H1 (cell line): ENCODE results near the gene ZNF521. TPM values are rescaled to one million over a fixed set of nuclear protein-coding genes. Genes with fewer than 3 reads are reported as not detected.
"Not testable (repeated sequence)": the region's sequence is repeated elsewhere in the genome, so short reads cannot be mapped to it uniquely, and the experiment has no call there.

ENCODE experiments used
- CTCF ChIA-PET: fragments of 300-600 bp; sonication (Branson Sonifier 250); formaldehyde crosslinking; loops from one replicate; lab custom pipeline; 2021; ENCODE audit not compliant: partially characterized antibody; lab: Charles Lee
- POLR2A ChIA-PET: fragments of 300-600 bp; sonication (Branson Sonifier 250); formaldehyde crosslinking; loops from one replicate; lab custom pipeline; 2021; ENCODE audit warnings: inconsistent platforms; ENCODE audit not compliant: partially characterized antibody; lab: Charles Lee
- DNase-seq, 2 experiments: peaks; one replicate each; pipeline versions ENCODE4 v3.0.0 to v3.0.0-alpha.2; 2010 to 2022; ENCODE audit warnings: low spot score in 2 of 2, low read depth in 1 of 2, mixed read lengths in 1 of 2
- FAIRE-seq: peaks from 2 replicates; lab custom pipeline; 2011; peaks lifted over from hg19 to GRCh38; lab: Jason Lieb, UNC
- H2AFZ ChIP-seq: 2 replicates; pipeline ENCODE4 v1.8.1; 2012; ENCODE audit warnings: low read length, inconsistent platforms
- H2AK5ac ChIP-seq: 2 replicates; pipeline ENCODE4 v1.6.1; 2013; ENCODE audit warnings: low read depth, low read length
- H2BK120ac ChIP-seq: replicated peaks from 2 replicates; pipeline ENCODE3; 2013; ENCODE audit warnings: low read depth, low read length, inconsistent platforms
- H2BK12ac ChIP-seq: 2 replicates; pipeline ENCODE4 v1.6.1; 2013; ENCODE audit warnings: low read depth, low read length
- H2BK15ac ChIP-seq: 2 replicates; pipeline ENCODE4 v1.6.1; 2013; ENCODE audit warnings: low read length
- H2BK20ac ChIP-seq: 2 replicates; pipeline ENCODE4 v1.6.1; 2013; ENCODE audit warnings: low read length
- H2BK5ac ChIP-seq: 2 replicates; pipeline ENCODE4 v1.6.1; 2013; ENCODE audit warnings: low read depth, low read length
- H3K14ac ChIP-seq: 2 replicates; pipeline ENCODE4 v1.6.1; 2013; ENCODE audit warnings: inconsistent platforms; ENCODE audit not compliant: insufficient read length
- H3K18ac ChIP-seq: 2 replicates; pipeline ENCODE4 v1.6.1; 2013; ENCODE audit warnings: low read length; ENCODE audit errors: extremely low read depth
- H3K23ac ChIP-seq: 2 replicates; pipeline ENCODE4 v1.6.1; 2013; ENCODE audit warnings: inconsistent platforms; ENCODE audit not compliant: insufficient read length
- H3K23me2 ChIP-seq: 2 replicates; pipeline ENCODE4 v1.6.1; 2013; ENCODE audit warnings: low read depth, low read length
- H3K27ac ChIP-seq: 2 replicates; pipeline ENCODE4 v1.6.1; 2011; ENCODE audit warnings: low read depth, low read length, inconsistent platforms
- H3K27me3 ChIP-seq, 4 experiments: replicated peaks in 1 of 4; 1 replicate in 1 of 4; 2 replicates in 3 of 4; pipeline versions ENCODE4 v1.6.1 to v1.8.1; 2011 to 2013; ENCODE audit warnings: low read length in 3 of 4, mild to moderate bottlenecking in 3 of 4, inconsistent platforms in 2 of 4, mixed read lengths in 2 of 4, moderate library complexity in 1 of 4; ENCODE audit not compliant: control insufficient read depth in 3 of 4, insufficient read depth in 3 of 4; ENCODE audit errors: extremely low read depth in 1 of 4
- H3K36me3 ChIP-seq, 4 experiments: 2 replicates each; pipeline versions ENCODE4 v1.6.1 to v1.8.1; 2011 to 2013; ENCODE audit warnings: mild to moderate bottlenecking in 4 of 4, low read length in 3 of 4, moderate library complexity in 2 of 4, control low read depth in 1 of 4, inconsistent platforms in 1 of 4; ENCODE audit not compliant: insufficient read depth in 4 of 4, control insufficient read depth in 2 of 4
- H3K4ac ChIP-seq: replicated peaks from 2 replicates; pipeline ENCODE3; 2013; ENCODE audit warnings: low read length, low read depth, mixed read lengths, inconsistent platforms; ENCODE audit not compliant: insufficient read length
- H3K4me1 ChIP-seq, 4 experiments: replicated peaks in 1 of 4; 1 replicate in 1 of 4; 2 replicates in 3 of 4; pipeline versions ENCODE4 v1.6.1 to v1.8.1; 2011 to 2013; ENCODE audit warnings: low read length in 3 of 4, inconsistent platforms in 2 of 4, mixed read lengths in 1 of 4; ENCODE audit not compliant: insufficient read depth in 4 of 4, control insufficient read depth in 3 of 4
- H3K4me2 ChIP-seq, 2 experiments: 2 replicates each; pipeline versions ENCODE4 v1.6.1 to v1.8.1; 2011 to 2013; ENCODE audit warnings: low read depth in 2 of 2, low read length in 2 of 2, control low read depth in 1 of 2, inconsistent platforms in 1 of 2, mild to moderate bottlenecking in 1 of 2; ENCODE audit not compliant: insufficient read depth in 1 of 2
- H3K4me3 ChIP-seq, 4 experiments: fragments of 200-600, 300-600 bp in 1 of 4; sonication (generic), shearing (Covaris generic), sonication (Bioruptor Twin) in 1 of 4; 2 replicates each; pipeline versions ENCODE4 v1.5.1 to v1.8.1; 2011 to 2016; ENCODE audit warnings: low read length in 4 of 4, low read depth in 3 of 4, control low read depth in 2 of 4, inconsistent platforms in 2 of 4, mild to moderate bottlenecking in 2 of 4, mixed read lengths in 1 of 4, moderate library complexity in 1 of 4; ENCODE audit not compliant: insufficient read depth in 2 of 4; ENCODE audit errors: extremely low read depth in 1 of 4
- H3K56ac ChIP-seq: replicated peaks from 2 replicates; pipeline ENCODE3; 2013; ENCODE audit warnings: low read depth, mild to moderate bottlenecking, mixed read lengths, low read length, inconsistent platforms; ENCODE audit not compliant: insufficient read length
- H3K79me1 ChIP-seq: 2 replicates; pipeline ENCODE4 v1.6.1; 2013; ENCODE audit warnings: low read depth, low read length, control low read depth
- H3K79me2 ChIP-seq, 2 experiments: 2 replicates each; pipeline versions ENCODE4 v1.6.1 to v1.8.1; 2012 to 2013; ENCODE audit warnings: low read length in 2 of 2, mild to moderate bottlenecking in 2 of 2, inconsistent platforms in 1 of 2; ENCODE audit not compliant: insufficient read depth in 2 of 2, control insufficient read depth in 1 of 2
- H3K9ac ChIP-seq, 4 experiments: replicated peaks in 1 of 4; 1 replicate in 1 of 4; 2 replicates in 3 of 4; pipeline versions ENCODE4 v1.6.1 to v1.8.1; 2011 to 2013; ENCODE audit warnings: low read depth in 3 of 4, low read length in 3 of 4, control low read depth in 2 of 4, mild to moderate bottlenecking in 2 of 4, moderate library complexity in 2 of 4, inconsistent platforms in 1 of 4; ENCODE audit errors: extremely low read depth in 1 of 4
- H3K9me3 ChIP-seq, 2 experiments: 2 replicates each; pipeline versions ENCODE4 v1.6.1 to v1.8.1; 2012 to 2013; ENCODE audit warnings: mild to moderate bottlenecking in 2 of 2, moderate library complexity in 2 of 2, control low read depth in 1 of 2, inconsistent platforms in 1 of 2, low read depth in 1 of 2, low read length in 1 of 2, mixed read lengths in 1 of 2; ENCODE audit not compliant: insufficient read depth in 2 of 2
- H4K20me1 ChIP-seq, 2 experiments: replicated peaks in 1 of 2; 2 replicates each; pipeline versions ENCODE3 to v1.8.1; 2011 to 2013; ENCODE audit warnings: inconsistent platforms in 2 of 2, low read length in 2 of 2, mild to moderate bottlenecking in 1 of 2; ENCODE audit not compliant: insufficient read depth in 2 of 2, control insufficient read depth in 1 of 2
- H4K5ac ChIP-seq: 2 replicates; pipeline ENCODE4 v1.6.1; 2013; ENCODE audit warnings: low read length, low read depth, mixed read lengths, inconsistent platforms; ENCODE audit not compliant: insufficient read length
- H4K8ac ChIP-seq: 2 replicates; pipeline ENCODE4 v1.8.0; 2013; ENCODE audit warnings: mild to moderate bottlenecking, moderate library complexity, low read length, inconsistent platforms; ENCODE audit not compliant: insufficient read depth; ENCODE audit errors: extremely low read depth
- H4K91ac ChIP-seq: replicated peaks from 2 replicates; pipeline ENCODE3; 2013; ENCODE audit warnings: low read length, mixed read lengths, inconsistent platforms; ENCODE audit not compliant: insufficient read length
- WGBS, 2 experiments: shearing (Covaris generic) in 1 of 2; methylation state at CpG; one replicate each; pipeline versions ENCODE4 v1.1.6 to v1.1.7; 2013 to 2015; ENCODE audit warnings: low lambda C conversion rate in 2 of 2, mixed read lengths in 2 of 2, inconsistent platforms in 1 of 2, low coverage in 1 of 2, missing lambda C conversion rate in 1 of 2; ENCODE audit not compliant: insufficient replicate concordance in 2 of 2, insufficient coverage in 1 of 2, insufficient read length in 1 of 2; ENCODE audit errors: extremely low coverage in 1 of 2, missing lambda C conversion rate in 1 of 2; 5-methylcytosine and 5-hydroxymethylcytosine counted together
- polyA plus RNA-seq, 7 experiments: library from polyadenylated mRNA; depleted of rRNA in 3 of 7; stranded (reverse) in 5 of 7; unstranded in 2 of 7; fragments of >200 nt in 5 of 7; fragments of 200-250 nt in 2 of 7; gene quantifications; 1 replicate in 5 of 7; 2 replicates in 1 of 7; 4 replicates in 1 of 7; pipeline versions ENCODE4 v1.2.1 to v1.2.3, GENCODE V29; 2011 to 2013; ENCODE audit warnings: missing spikeins in 2 of 7, mixed read lengths in 2 of 7
- total RNA-seq: library from RNA; stranded (reverse); fragmentation: NEBNext Ultra II Directional; extraction: Animal tissue kit (Norgen Biotek cat#: 25700); gene quantifications from 2 replicates; pipeline ENCODE4 v1.2.1, GENCODE V29; 2021

The ZNF521 gene
- total and polyA plus RNA-seq, 2 of the 8 experiments (the other 6 are each of a cell fraction or from before 2014, with no cell fraction given): 9.5 to 15.8 TPM

GRCh38 chr18:25033175-25033574 lies 318.8 kb downstream of the ZNF521 start:
- H3K9me3 ChIP-seq, H3K36me3 ChIP-seq, H2AFZ ChIP-seq, H2BK120ac ChIP-seq, H3K79me2 ChIP-seq, H3K14ac ChIP-seq, H3K4me2 ChIP-seq, H3K4me1 ChIP-seq, H2BK20ac ChIP-seq, H4K8ac ChIP-seq, H4K91ac ChIP-seq, CTCF ChIA-PET, H3K56ac ChIP-seq, H2AK5ac ChIP-seq, H3K4ac ChIP-seq, H3K23ac ChIP-seq, H3K9ac ChIP-seq, H4K5ac ChIP-seq, H3K23me2 ChIP-seq, H3K79me1 ChIP-seq, DNase-seq, H3K27ac ChIP-seq, FAIRE-seq, H3K4me3 ChIP-seq, H2BK12ac ChIP-seq, H3K18ac ChIP-seq, POLR2A ChIA-PET, H4K20me1 ChIP-seq, H3K27me3 ChIP-seq, H2BK5ac ChIP-seq, H2BK15ac ChIP-seq: not testable (repeated sequence)
- WGBS, 2 experiments: 70% methylated on average over 6 of the region's 6 CpGs; no CpG with 5 or more reads in 1 of the 2 experiments
